ENCODE data around the gene NELFB. TPM values are rescaled to one million over a fixed set of nuclear protein-coding genes. Genes with fewer than 3 reads are reported as not detected.

NELFB gene
- total and polyA plus RNA-seq, 9 of the 15 experiments (the other 6 are each of a cell fraction or from before 2014, with no cell fraction given) = 0.24 to 84.0 (median 29.7) TPM

DNA sequence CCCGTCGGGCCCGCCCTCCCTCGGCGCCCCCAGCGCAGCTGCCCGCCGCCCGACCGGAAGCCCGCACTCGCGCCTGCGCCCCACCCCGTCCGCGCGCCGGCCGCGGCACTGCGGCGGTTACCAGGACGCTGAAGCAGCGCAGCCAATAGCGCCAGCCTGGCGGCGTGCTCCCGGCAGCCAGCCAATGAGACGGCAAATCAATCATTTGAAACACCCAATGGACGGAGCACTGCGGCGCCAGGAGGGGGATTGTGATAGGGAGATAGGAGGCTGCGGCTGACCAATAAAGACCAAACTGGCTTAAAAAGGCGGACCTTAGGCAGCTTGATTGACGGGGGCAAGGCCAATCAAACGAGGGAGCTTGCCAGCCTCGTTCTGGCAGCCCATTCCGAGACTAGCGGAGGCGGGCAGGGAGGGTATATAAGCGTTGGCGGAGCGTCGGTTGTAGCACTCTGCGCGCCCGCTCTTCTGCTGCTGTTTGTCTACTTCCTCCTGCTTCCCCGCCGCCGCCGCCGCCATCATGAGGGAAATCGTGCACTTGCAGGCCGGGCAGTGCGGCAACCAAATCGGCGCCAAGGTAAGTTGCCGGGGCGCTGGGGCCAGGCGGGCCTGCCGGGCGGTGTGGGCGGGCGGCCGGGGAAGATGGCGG, 14.2 kb upstream of the NELFB start, which contains the start of gene TUBB4B (continued):
- TF ChIP-seq, protein P1, sequence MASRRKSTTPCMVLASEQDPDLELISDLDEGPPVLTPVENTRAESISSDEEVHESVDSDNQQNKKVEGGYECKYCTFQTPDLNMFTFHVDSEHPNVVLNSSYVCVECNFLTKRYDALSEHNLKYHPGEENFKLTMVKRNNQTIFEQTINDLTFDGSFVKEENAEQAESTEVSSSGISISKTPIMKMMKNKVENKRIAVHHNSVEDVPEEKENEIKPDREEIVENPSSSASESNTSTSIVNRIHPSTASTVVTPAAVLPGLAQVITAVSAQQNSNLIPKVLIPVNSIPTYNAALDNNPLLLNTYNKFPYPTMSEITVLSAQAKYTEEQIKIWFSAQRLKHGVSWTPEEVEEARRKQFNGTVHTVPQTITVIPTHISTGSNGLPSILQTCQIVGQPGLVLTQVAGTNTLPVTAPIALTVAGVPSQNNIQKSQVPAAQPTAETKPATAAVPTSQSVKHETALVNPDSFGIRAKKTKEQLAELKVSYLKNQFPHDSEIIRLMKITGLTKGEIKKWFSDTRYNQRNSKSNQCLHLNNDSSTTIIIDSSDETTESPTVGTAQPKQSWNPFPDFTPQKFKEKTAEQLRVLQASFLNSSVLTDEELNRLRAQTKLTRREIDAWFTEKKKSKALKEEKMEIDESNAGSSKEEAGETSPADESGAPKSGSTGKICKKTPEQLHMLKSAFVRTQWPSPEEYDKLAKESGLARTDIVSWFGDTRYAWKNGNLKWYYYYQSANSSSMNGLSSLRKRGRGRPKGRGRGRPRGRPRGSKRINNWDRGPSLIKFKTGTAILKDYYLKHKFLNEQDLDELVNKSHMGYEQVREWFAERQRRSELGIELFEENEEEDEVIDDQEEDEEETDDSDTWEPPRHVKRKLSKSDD (conservative IDR thresholded peaks at IDR 0.05; ENCODE audit: low read length) = no peak
- TF ChIP-seq RAD21 (CRISPR knock-in tag; conservative IDR thresholded peaks at IDR 0.05 in 1 of 2, IDR thresholded peaks at IDR 0.05 in 1 of 2) (0 out of 4 replicates have a peak, but pooled peaks of 1 of the 2 experiments have one; percentile 4), HLTF (IDR thresholded peaks at IDR 0.05) (no peak), SMAD4 (CRISPR knock-in tag; conservative IDR thresholded peaks at IDR 0.05) (peak; percentile 56), FOXA1 (IDR thresholded peaks at IDR 0.05; ENCODE audit: borderline replicate concordance) (no peak), SPI1 (IDR thresholded peaks at IDR 0.05; ENCODE audit: borderline replicate concordance, low read depth, low read length) (no peak), CBX8 (IDR thresholded peaks at IDR 0.05; ENCODE audit: borderline replicate concordance, extremely low read depth, low read depth, low read length, poor library complexity, severe bottlenecking) (no peak), CUX1 (CRISPR knock-in tag; IDR thresholded peaks at IDR 0.05) (no peak), ILK (tag; IDR thresholded peaks at IDR 0.05; ENCODE audit: borderline replicate concordance, low read depth) (no peak), DNMT1 (IDR thresholded peaks at IDR 0.05) (no peak), NR2C1 (IDR thresholded peaks at IDR 0.05) (no peak), NR2C1 (tag; IDR thresholded peaks at IDR 0.05) (no peak)
- TF ChIP-seq, protein P2, sequence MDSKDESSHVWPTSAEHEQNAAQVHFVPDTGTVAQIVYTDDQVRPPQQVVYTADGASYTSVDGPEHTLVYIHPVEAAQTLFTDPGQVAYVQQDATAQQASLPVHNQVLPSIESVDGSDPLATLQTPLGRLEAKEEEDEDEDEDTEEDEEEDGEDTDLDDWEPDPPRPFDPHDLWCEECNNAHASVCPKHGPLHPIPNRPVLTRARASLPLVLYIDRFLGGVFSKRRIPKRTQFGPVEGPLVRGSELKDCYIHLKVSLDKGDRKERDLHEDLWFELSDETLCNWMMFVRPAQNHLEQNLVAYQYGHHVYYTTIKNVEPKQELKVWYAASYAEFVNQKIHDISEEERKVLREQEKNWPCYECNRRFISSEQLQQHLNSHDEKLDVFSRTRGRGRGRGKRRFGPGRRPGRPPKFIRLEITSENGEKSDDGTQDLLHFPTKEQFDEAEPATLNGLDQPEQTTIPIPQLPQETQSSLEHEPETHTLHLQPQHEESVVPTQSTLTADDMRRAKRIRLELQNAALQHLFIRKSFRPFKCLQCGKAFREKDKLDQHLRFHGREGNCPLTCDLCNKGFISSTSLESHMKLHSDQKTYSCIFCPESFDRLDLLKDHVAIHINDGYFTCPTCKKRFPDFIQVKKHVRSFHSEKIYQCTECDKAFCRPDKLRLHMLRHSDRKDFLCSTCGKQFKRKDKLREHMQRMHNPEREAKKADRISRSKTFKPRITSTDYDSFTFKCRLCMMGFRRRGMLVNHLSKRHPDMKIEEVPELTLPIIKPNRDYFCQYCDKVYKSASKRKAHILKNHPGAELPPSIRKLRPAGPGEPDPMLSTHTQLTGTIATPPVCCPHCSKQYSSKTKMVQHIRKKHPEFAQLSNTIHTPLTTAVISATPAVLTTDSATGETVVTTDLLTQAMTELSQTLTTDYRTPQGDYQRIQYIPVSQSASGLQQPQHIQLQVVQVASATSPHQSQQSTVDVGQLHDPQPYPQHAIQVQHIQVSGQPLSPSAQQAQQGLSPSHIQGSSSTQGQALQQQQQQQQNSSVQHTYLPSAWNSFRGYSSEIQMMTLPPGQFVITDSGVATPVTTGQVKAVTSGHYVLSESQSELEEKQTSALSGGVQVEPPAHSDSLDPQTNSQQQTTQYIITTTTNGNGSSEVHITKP (IDR thresholded peaks at IDR 0.05; ENCODE audit: partially characterized antibody) = no peak
- TF ChIP-seq, protein P3, sequence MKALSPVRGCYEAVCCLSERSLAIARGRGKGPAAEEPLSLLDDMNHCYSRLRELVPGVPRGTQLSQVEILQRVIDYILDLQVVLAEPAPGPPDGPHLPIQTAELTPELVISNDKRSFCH (CRISPR knock-in tag; IDR thresholded peaks at IDR 0.05) = no peak
- TF ChIP-seq, protein P3 (tag; IDR thresholded peaks at IDR 0.05) = peak; percentile 66
